Endothelial cell of umbilical vein (primary cell): ENCODE data around the gene LITAFD. TPM values are rescaled to one million over a fixed set of nuclear protein-coding genes. Genes with fewer than 3 reads are reported as not detected.

Experiments
- BruUV-seq: library from RNA; stranded (reverse); fragments of 400-500 nt; replicated peaks from 2 replicates; lab custom pipeline; 2021; lab: Mats Ljungman, UMichigan
- CTCF ChIA-PET: fragments of 300-600, 350-600 bp; sonication (Branson Sonifier 250); formaldehyde crosslinking; loops from one replicate; lab custom pipeline; 2021; ENCODE audit warnings: antibody characterized with exemption, inconsistent platforms; lab: Charles Lee
- POLR2A ChIA-PET: fragments of 300-600, 350-600 bp; sonication (Branson Sonifier 250); formaldehyde crosslinking; loops from one replicate; lab custom pipeline; 2021; ENCODE audit warnings: antibody characterized with exemption, inconsistent platforms; lab: Charles Lee
- DNase-seq: peaks from one replicate; pipeline ENCODE4 v3.0.0-alpha.2; 2011; ENCODE audit warnings: low read depth, low spot score
- FAIRE-seq: peaks from 2 replicates; lab custom pipeline; 2011; peaks lifted over from hg19 to GRCh38; lab: Jason Lieb, UNC
- H2AFZ ChIP-seq: 2 replicates; pipeline ENCODE4 v1.6.0; 2012; ENCODE audit warnings: low read depth, low read length, control low read depth, inconsistent platforms
- H3K27ac ChIP-seq: 2 replicates; pipeline ENCODE4 v1.5.1; 2011; ENCODE audit warnings: low read depth, mild to moderate bottlenecking, control low read depth, low read length, moderate library complexity; ENCODE audit not compliant: insufficient read depth
- H3K27me3 ChIP-seq, 2 experiments: 2 replicates each; pipeline versions ENCODE4 v1.6.0 to v1.6.1; 2011; ENCODE audit warnings: low read length in 2 of 2, mixed read lengths in 1 of 2; ENCODE audit not compliant: control insufficient read depth in 2 of 2, insufficient read depth in 2 of 2
- H3K36me3 ChIP-seq, 2 experiments: 2 replicates in 1 of 2; 3 replicates in 1 of 2; pipeline ENCODE4 v1.5.1; 2011; ENCODE audit warnings: low read length in 2 of 2, mild to moderate bottlenecking in 1 of 2, moderate library complexity in 1 of 2; ENCODE audit not compliant: control insufficient read depth in 2 of 2, insufficient read depth in 2 of 2; ENCODE audit errors: extremely low read depth in 1 of 2
- H3K4me1 ChIP-seq: 3 replicates; pipeline ENCODE4 v1.5.1; 2011; ENCODE audit warnings: mild to moderate bottlenecking, low read length; ENCODE audit not compliant: control insufficient read depth, insufficient read depth; ENCODE audit errors: extremely low read depth
- H3K4me2 ChIP-seq: 2 replicates; pipeline ENCODE4 v1.6.1; 2011; ENCODE audit warnings: low read length, control low read depth, mixed read lengths; ENCODE audit not compliant: insufficient read depth
- H3K4me3 ChIP-seq, 3 experiments: fragments of 200-600 bp in 1 of 3; sonication (generic), shearing (Covaris generic) in 1 of 3; replicated peaks in 1 of 3; 2 replicates each; pipeline ENCODE4 v1.5.1; 2011 to 2016; ENCODE audit warnings: control low read depth in 3 of 3, low read length in 3 of 3, mild to moderate bottlenecking in 2 of 3, inconsistent platforms in 1 of 3, low read depth in 1 of 3, moderate library complexity in 1 of 3; ENCODE audit not compliant: insufficient read depth in 1 of 3
- H3K79me2 ChIP-seq: 2 replicates; pipeline ENCODE4 v1.6.0; 2012; ENCODE audit warnings: low read length, inconsistent platforms; ENCODE audit not compliant: control insufficient read depth, insufficient read depth
- H3K9ac ChIP-seq: replicated peaks from 2 replicates; pipeline ENCODE3; 2011; ENCODE audit warnings: low read length, control low read depth; ENCODE audit not compliant: insufficient read depth; ENCODE audit errors: extremely low read depth
- H3K9me1 ChIP-seq: replicated peaks from 3 replicates; pipeline ENCODE4 v1.6.0; 2011; ENCODE audit warnings: mild to moderate bottlenecking, low read length; ENCODE audit not compliant: control insufficient read depth, insufficient read depth; ENCODE audit errors: extremely low read depth
- H3K9me3 ChIP-seq: replicated peaks from 2 replicates; pipeline ENCODE4 v1.5.1; 2012; ENCODE audit warnings: low read length, inconsistent platforms; ENCODE audit not compliant: control insufficient read depth, insufficient read depth
- H4K20me1 ChIP-seq: replicated peaks from 2 replicates; pipeline ENCODE3; 2011; ENCODE audit warnings: mild to moderate bottlenecking, low read length; ENCODE audit not compliant: control insufficient read depth, insufficient read depth; ENCODE audit errors: extremely low read depth
- GATA2 ChIP-seq: IDR thresholded peaks from 2 replicates; pipeline ENCODE4 v1.7.0; 2011; ENCODE audit warnings: low read depth, mild to moderate bottlenecking, moderate library complexity, mixed read lengths, low read length; ENCODE audit not compliant: insufficient read length, insufficient read depth
- JUN ChIP-seq: IDR thresholded peaks from 2 replicates; pipeline ENCODE4 v1.6.1; 2011; ENCODE audit warnings: borderline replicate concordance, low read depth; ENCODE audit not compliant: insufficient read length, insufficient read depth
- MYC ChIP-seq: IDR thresholded peaks from one replicate; pipeline ENCODE4 v1.6.1; 2011; ENCODE audit warnings: mild to moderate bottlenecking, low read depth, low read length
- POLR2AphosphoS5 ChIP-seq: IDR thresholded peaks from 2 replicates; pipeline ENCODE4 v1.6.1; 2012; ENCODE audit warnings: low read depth, mild to moderate bottlenecking, control low read depth, low read length, moderate library complexity; ENCODE audit not compliant: insufficient read depth
- dilution Hi-C: fragments of 300-500 bp; cut with MboI; formaldehyde crosslinking; loops from one replicate; pipeline ENCODE4 v1.15.0; 2019; ENCODE audit warnings: low sequenced_read_pairs; ENCODE audit not compliant: extremely low pct_ligation_motif_present
- intact Hi-C: fragments of 100-400 bp; cut with micrococcal nuclease; formaldehyde crosslinking; loops from one replicate; pipeline ENCODE4 v1.10.0; 2022
- polyA plus RNA-seq, 4 experiments: library from polyadenylated mRNA; depleted of rRNA in 3 of 4; stranded (reverse) in 3 of 4; unstranded in 1 of 4; fragments of >200 nt; gene quantifications; 2 replicates each; pipeline versions ENCODE4 v1.2.1 to v1.2.3, GENCODE V29; 2011 to 2012; ENCODE audit warnings: missing spikeins in 1 of 4
- total RNA-seq: library from RNA; stranded (reverse); gene quantifications from 2 replicates; pipeline ENCODE4 v1.2.3, GENCODE V29; 2021
- TF ChIP-seq, protein P1 (sequence below), 2 donors: IDR thresholded peaks; 1 replicate in 1 of 2; 2 replicates in 1 of 2; pipeline ENCODE4 v1.5.1; 2011; ENCODE audit warnings: low read length in 2 of 2, mild to moderate bottlenecking in 2 of 2, moderate library complexity in 2 of 2, control low read depth in 1 of 2, inconsistent platforms in 1 of 2, low read depth in 1 of 2; ENCODE audit not compliant: insufficient read depth in 1 of 2; ENCODE audit errors: extremely low read depth in 1 of 2
- TF ChIP-seq, protein P2 (sequence below): IDR thresholded peaks from 2 replicates; pipeline ENCODE4 v1.6.1; 2011; ENCODE audit not compliant: insufficient read depth, insufficient read length

The LITAFD gene
- total and polyA plus RNA-seq, 2 donors (not counting 3 experiments of a cell fraction or from before 2014, with no cell fraction given), result not detected

DNA sequence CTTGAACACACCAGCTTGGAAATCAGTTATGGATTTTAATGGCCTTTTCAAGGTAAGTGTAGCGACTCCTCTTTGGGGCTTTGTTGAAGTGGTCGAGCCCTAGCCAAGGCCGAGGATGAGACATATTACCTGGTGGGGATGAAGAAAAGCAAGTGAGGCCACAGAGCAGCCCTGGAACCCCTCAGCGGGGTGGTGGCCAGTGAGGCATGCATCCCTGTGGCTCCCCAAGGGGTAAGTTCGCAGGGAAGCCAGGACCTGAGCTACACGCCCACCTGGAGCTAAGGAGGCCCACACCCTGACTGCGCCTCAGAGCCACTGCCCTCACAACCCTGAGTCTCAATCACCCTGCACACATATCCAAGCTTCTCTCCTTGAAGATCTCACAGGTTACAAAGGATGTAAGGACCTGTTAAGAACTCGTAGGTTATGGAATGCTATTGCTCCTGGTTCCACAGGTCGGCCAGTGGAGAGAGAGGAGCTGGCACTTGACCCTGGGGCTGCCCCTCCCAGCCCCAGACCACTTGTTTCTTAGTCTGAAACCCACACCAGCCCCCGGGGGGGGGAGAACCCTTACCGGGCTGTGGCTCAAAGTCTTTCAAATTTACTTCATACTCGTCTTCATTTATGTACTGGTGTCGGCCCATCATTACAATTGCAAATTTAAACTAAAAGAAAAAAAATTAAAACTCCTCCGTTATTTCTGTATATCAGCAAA, 12.0 kb downstream of the LITAFD start:
- Histone ChIP-seq H3K9ac (no peak overlapping the region), H3K4me1 (no peaks in the 10 kb centered on the region), H3K4me2 (no peak overlapping the region), H3K27ac (no peak overlapping the region), H3K27me3 (no peaks in the 10 kb centered on the region), H3K79me2 (no peaks in the 10 kb centered on the region), H4K20me1 (no peaks in the 10 kb centered on the region), H3K36me3 (peaks cover 34 to 49% of the 10 kb centered on the region in 2 experiments), H2AFZ (no peak overlapping the region), H3K9me3 (no peaks in the 10 kb centered on the region), H3K4me3 (no peak overlapping the region), H3K9me1 (no peaks in the 10 kb centered on the region)
- no TSS peak for BruUV-seq
- DNase-seq (no peak), FAIRE-seq (no peak)
- dilution Hi-C loops (no loop called here), intact Hi-C loops (no loop called here)
- POLR2A ChIA-PET, result no interaction called here
- CTCF ChIA-PET, result interaction anchor here (7.3 kb wide), 1 partner anchor 115 kb away, joined by 32 read pairs; no protein-coding TSS in a partner anchor
- TF ChIP-seq POLR2AphosphoS5 (no peak), JUN (no peak), MYC (no peak), GATA2 (no peak)
- TF ChIP-seq, protein P1, sequence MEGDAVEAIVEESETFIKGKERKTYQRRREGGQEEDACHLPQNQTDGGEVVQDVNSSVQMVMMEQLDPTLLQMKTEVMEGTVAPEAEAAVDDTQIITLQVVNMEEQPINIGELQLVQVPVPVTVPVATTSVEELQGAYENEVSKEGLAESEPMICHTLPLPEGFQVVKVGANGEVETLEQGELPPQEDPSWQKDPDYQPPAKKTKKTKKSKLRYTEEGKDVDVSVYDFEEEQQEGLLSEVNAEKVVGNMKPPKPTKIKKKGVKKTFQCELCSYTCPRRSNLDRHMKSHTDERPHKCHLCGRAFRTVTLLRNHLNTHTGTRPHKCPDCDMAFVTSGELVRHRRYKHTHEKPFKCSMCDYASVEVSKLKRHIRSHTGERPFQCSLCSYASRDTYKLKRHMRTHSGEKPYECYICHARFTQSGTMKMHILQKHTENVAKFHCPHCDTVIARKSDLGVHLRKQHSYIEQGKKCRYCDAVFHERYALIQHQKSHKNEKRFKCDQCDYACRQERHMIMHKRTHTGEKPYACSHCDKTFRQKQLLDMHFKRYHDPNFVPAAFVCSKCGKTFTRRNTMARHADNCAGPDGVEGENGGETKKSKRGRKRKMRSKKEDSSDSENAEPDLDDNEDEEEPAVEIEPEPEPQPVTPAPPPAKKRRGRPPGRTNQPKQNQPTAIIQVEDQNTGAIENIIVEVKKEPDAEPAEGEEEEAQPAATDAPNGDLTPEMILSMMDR (IDR thresholded peaks at IDR 0.05; ENCODE audit: extremely low read depth in 1 of 2, insufficient read depth in 1 of 2, low read depth in 1 of 2, low read length in 2 of 2), result no peak
- TF ChIP-seq, protein P2, sequence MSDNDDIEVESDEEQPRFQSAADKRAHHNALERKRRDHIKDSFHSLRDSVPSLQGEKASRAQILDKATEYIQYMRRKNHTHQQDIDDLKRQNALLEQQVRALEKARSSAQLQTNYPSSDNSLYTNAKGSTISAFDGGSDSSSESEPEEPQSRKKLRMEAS, result no peak
